Stimulated activated CD8-positive, alpha-beta memory T cell treated with anti-CD3 and anti-CD28 coated beads, Interleukin-2, amount 100 ng/mL, for 48 hours (primary cell): ENCODE results near the gene C22orf23.

ENCODE experiments used
- DNase-seq, 2 donors: peaks; one replicate each; pipeline ENCODE4 v3.0.0-alpha.2; 2020; ENCODE audit warnings: low read depth in 2 of 2

Gene C22orf23

DNA sequence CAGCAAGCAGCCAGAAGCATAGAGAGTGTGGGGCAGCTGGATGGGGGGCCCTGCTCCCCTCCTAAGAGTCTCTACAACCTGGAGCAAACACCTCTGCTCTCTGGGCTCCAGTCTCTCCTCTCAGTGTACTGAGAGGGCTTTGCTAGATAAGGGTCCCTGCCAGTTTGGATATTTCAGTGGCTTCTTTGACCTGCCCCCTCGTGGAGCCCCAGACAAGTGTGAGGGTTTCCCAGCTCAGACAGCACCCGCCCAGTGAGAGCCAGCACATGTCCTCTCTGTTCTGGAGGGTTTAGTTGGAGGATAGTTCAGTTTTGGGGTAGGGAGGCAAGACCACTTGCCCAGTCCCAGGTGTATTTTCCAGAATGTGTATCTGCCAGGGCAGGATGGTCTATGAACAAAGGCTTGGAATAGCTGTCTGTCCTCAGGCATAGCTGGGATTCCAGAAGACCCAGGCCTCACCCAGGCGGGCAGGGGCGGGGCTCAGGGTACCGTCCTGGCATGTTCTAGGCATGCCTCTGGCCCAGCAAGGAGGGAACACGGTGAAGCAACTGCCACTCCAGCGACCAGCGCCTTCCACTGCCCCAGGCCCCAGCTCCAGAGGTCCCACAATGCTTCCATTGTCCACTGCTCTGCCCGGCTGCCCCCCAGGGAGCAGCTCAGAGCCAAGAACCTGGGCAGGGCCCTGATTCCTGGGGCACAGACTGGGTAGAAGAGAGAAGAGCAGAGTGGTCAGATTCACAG lies 54.8 kb downstream of the C22orf23 start:
- DNase-seq: no peak

DNA sequence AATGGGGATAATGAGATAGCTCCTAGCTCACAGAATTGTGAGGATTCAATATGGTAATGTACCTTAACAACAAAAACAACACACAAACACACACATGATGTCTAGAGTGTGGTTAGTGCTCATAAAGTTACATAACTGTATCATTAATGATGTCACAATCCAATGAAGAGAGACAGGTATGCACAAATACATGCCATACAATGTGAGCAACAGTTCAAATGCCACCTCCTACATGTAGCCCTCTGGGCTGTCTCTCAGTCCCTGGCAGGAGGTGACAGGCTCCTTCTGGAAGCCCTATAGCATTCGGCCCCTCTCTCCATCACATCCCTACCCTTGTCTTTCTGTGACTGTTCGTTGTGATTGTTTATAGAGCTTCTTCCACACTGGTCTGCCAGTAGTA lies 55.6 kb downstream of the C22orf23 start:
- no peak for DNase-seq

DNA sequence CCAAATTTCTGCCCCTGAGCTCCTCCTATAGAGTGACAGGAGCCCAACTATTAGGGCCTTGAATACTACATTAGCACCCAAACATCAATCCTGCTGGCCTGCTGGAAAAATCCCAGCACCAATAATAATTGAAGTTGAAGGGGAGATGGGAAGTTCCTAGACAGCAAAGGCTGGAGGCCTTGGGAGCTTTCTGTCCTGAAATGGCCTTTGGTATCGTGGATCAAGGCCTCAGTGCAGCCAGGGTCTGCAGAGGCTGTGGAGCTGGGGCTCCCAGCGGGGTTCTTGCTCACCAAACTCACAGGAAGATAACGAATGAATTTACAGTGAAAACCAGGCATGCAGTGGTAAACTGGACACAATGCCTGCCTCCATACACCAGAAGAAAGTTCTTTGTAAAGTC lies 56.5 kb downstream of the C22orf23 start:
- no peak for DNase-seq

DNA sequence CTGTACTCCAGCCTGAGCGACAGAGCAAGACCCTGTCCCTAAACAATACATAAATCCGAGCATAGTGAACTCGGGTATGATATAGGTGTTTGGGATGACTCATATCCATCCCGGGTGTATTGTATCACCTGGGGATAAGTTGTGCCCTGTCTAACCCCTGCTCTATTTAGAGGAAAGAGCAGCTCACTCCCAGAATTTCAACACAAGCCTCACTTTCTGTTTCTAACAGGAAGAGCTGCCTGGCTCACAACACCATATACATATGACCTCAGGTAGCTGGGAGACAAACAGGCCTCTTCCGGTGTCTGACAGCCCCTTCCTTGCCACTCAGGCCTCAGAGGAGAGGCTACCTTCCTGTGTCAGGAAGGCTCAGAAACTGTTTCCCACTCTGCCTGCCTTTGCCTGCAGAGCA lies 57.2 kb downstream of the C22orf23 start:
- DNase-seq: no peak

DNA sequence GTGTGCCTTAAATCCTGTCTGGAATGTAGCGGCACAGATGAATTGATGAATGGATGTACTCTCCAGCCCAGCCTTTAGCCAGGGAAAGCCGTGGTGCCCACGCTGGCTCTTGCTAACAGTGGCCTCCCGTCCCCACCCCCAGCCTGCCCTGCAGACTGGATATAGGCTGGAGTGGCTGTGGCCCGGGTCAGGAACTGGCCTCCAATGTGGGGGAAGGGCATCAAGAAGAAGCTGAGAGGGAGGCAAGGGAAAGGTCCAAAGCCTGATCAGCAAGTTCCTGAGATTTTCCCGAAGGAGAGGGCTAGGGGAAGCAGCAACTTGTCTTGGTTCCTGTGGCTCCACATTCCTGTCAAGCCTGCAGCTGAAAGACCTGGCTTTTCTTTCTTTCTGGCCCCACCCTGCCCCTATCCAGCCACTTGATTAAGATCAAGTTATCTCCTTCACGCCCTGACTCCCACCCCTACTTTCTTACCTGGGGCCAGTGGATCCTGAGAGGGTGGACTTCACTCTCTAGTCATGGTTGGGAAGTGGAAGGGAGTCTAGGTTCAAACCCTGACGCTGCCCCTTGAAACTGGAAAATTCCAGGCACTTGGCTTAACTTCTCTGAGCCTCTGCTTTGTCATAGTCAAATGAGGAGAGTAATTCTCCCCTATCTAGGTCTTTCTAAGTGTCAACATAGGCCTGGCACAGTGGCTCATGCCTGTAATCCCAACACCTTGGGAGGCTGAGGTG lies 58.3 kb downstream of the C22orf23 start:
- DNase-seq: no peak

DNA sequence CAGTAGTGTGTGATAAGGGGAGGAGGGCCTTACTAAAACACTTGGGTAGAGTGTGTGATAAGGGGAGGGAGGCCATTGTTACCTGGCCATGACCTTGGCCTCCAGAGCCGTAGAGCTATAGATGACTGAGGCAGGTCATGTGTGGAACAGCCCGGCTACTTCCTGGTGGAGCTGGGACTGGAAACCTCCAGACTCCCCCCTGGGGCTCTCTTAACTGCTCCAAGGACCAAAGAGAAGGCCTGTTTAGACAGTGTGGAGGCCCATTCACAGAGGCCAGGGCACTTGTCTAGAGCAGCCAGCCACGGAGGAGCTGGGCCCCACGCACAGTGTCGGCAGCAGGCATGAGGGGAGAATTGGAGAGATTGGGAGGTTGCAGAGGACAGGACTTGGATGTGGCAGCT lies 59.8 kb downstream of the C22orf23 start:
- DNase-seq: no peak
